C4-2B (cell line): ENCODE results near the gene NT5DC2.

Experiments used
- CTCF ChIP-seq: fragments of 450-650 bp; conservative IDR thresholded peaks from 2 replicates; pipeline ENCODE4 v1.5.1; 2017; ENCODE audit warnings: mild to moderate bottlenecking
- ZFX ChIP-seq: fragments of 450-650 bp; IDR thresholded peaks from 2 replicates; pipeline ENCODE4 v1.6.1; 2017

GRCh38 chr3:52484680-52485461 lies 48.8 kb downstream of the NT5DC2 start:
- TF ChIP-seq CTCF (no peak), ZFX (no peak)
